ENCODE data around the gene POLK.

GRCh38 chr5:75552764-75553163 lies 41.1 kb downstream of the POLK start:
- no peak for TF ChIP-seq ZNF274 (IDR thresholded peaks at IDR 0.05; ENCODE audit: low read depth, low read length)
- TF ChIP-seq SUZ12 (IDR thresholded peaks at IDR 0.05; ENCODE audit: extremely low read depth, insufficient read depth, insufficient read length), result no peak

Data from NT2/D1 (cell line).